GM21360 (cell line): ENCODE results near the gene YY1.
"Not testable (repeated sequence)": the region's sequence is repeated elsewhere in the genome, so short reads cannot be mapped to it uniquely, and the experiment has no call there.

Experiments used
- ATAC-seq: cut with Tn5 transposase; IDR thresholded peaks from one replicate; pipeline ENCODE4 v1.9.1; 2021; ENCODE audit warnings: mild to moderate bottlenecking, moderate library complexity; ENCODE audit not compliant: unreplicated experiment

The YY1 gene

GRCh38 chr14:100213587-100213955 lies 25.4 kb upstream of the YY1 start:
- no peak for ATAC-seq

DNA sequence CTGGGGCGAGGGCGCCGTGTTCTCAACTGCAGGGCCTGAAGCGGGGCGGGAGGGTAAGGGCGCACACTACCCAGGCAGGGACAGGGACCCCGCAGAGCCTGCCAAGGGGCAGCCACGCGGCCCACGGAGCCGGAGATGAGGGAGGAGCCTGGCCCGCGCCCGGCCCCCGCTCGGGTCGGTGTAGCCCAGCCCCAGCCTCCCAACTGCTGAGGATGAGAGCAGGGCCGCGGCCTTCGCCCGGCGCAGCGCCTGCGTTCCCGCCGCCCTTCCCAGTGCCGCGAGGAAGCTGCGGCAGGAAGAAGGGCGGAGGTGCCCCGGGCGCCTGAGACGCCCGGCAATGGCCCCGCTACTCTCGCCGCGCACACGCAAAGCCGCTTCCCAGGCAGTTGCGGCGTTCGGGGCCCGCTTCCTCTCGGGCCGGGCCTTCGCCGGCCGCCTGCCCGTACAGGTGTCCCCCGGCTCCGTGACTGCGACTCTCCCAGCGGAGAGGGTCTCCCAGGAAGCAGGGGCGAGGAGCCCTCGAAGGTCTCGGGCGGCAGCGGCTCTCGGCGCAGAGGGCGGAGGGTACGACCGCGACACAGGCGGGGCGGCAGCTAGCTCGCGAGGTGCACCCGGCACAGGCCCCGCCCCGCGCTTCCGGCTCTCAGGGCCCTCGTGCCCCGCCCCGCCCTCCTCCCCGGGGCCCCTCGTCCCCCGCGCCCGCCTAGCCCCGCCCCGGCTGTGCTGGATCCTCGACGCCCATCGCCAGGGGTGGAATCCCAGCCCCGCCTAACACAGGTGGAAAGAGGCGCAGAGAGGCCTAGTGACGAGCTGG lies 24.8 kb upstream of the YY1 start:
- ATAC-seq, result peak; percentile 91

GRCh38 chr14:100214770-100215083 lies 24.2 kb upstream of the YY1 start:
- ATAC-seq, result no peak

DNA sequence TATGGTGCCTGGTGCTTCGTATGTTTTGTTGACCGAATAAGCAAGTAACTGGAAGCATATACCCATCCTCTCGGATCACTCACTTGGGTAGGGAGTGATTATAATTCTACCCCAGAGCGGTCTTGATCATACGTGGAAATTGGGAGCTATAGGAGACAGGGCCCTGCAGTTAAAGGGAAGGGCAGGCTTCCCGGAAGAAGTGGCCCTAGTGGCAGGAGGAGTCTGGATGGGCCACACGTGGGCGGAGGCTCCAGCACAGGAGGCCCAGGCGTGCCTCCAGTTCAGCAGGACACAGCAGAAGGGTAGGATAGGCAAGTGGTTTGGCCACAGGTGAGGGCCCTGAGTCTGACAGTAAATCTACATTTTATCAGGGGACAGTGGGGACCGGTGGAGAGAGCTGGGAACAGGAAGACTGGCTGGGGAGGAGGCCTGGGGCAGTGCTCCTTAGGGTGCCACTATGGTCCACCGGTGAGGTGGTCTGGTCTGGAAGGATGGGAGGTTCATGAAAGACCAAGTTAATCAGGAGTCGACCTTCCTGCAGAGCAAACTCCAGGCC lies 23.5 kb upstream of the YY1 start:
- ATAC-seq, result no peak

DNA sequence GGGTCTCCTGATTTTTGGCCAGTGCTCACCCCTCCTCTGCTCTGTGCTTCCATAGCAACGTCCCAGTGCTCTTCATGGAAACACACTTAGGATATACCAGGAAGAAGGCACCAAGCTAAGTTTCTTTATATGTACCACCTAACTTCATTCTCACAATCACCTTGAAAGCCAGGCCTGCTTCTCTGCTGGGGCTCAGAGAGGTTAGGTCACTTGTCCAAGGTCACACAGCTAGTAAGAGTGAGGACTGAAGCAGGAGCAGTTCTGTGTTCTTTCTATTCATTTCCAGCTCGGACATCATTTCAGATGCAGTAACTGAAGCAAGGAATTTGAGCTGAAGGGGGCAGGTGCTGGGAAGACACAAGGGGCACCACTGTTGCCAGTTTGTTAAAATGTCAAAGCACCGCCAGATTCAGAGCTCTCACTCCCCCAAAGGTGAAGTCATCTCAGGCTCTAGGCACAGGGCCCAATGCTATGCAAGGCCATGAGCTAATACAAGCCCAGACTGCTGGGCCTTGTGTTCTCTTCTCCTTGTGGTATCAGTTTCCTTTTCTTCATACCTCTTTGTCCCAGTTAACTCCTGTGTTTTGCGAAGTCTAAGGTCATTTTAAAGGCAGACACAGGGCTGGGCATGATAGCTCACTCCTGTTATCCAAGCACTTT lies 19.7 kb upstream of the YY1 start:
- ATAC-seq, result no peak

- peak; percentile 89 for ATAC-seq
Observed at GRCh38 chr14:100221533-100222223, 17.3 kb upstream of the YY1 start.

GRCh38 chr14:100222224-100223093 lies 16.5 kb upstream of the YY1 start:
- peak; percentile 3 for ATAC-seq

GRCh38 chr14:100223332-100224201 lies 15.4 kb upstream of the YY1 start:
- no peak for ATAC-seq

GRCh38 chr14:100224229-100224866 lies 14.6 kb upstream of the YY1 start:
- ATAC-seq, result no peak

DNA sequence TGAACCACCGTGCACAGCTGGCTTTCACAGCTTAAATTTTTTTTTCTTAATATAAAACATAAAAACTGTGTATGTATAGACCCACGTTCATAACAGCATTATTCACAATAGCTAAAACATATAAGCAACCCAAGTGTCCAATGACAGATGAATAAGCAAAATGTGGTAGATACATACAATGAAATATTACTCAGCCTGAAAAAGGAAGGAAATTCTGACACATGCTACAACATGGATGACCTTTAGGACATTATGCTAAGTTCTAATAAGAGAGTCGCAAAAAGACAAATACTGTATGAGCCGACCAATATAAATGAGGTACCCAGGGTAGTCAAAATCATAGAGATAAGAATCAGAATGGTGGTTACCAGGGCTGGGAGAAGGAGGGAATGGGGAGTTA lies 13.8 kb upstream of the YY1 start:
- no peak for ATAC-seq

- no peak for ATAC-seq
Observed at GRCh38 chr14:100230361-100230760, 8.6 kb upstream of the YY1 start.

GRCh38 chr14:100234511-100234910 lies 4.4 kb upstream of the YY1 start:
- ATAC-seq, result no peak

GRCh38 chr14:100236271-100236818 lies 2.6 kb upstream of the YY1 start:
- not testable (repeated sequence) for ATAC-seq

- no peak for ATAC-seq
Observed at GRCh38 chr14:100236881-100237280, 2.1 kb upstream of the YY1 start.

DNA sequence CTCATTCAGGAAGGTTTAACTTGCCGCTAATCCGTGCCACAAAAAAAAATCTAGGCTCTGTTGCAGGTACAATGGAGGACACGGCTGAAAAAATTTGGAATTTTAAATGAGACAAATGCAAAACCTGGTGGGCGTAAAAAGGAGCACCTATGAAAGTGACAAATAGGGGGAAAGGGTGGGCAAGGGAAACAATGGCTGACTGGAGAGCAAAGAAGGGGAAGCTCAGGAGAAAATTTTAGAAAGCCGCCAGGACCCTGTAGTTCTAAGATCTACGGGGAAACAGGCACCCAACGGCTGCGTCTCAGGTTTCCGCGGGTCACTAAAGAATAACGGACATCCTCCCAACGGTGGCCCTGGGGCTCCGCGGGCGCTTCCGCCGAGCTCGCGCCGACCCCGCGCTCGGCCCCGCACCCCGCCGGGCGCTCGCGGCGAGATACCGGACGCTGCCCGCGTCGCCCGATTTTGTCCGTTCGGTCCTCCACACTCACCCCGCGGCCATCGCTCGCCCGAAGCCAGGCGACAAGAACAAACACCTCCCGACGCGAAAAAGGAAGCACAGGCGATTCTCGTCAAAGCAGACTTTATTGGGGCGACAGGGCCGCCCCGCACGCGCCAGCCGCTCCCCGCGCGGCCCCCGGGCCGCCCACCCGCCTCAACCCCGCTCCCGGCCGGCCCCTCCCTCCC lies 1.1 kb upstream of the YY1 start:
- no peak for ATAC-seq

- ATAC-seq, result no peak
Observed at GRCh38 chr14:100239211-100239839, 381 bp downstream of the YY1 start.

DNA sequence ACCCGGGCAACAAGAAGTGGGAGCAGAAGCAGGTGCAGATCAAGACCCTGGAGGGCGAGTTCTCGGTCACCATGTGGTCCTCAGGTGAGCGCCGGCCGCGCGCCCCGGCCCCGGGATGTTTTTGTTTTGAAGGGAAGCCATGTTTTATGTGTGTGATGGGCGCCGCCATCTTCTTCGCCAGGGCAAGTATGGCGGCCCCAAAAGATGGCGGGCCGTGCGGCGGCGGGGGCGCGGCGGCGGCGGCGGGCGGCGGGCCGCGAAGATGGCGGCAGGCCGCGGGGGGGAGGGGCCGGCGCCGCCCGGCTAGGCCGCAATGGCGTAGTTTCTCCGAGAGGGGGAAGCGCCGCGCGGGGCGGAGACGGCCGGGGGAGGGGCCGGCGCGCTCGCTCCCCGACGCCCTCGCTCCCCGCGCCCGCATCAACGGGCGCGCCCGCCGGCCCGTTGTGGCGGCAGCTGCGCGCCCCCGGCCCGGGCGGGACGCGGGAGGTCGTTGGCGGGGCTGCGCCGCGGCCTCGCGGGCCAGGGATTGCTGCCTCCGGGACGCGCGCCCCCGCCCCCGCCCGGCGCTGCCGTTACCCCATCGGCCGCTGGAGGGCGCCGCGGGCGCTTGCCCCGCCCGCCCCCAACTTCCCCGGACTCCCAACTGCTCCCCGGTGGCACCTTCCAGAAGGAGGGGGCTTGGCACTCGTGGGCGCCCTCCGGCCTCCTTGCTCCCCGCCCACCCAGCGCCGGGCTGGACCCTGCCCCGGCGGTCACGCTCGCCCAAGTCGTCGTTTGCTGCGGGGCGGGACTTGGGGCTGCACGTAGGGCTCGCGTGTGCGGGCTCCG lies 1.1 kb downstream of the YY1 start:
- peak; percentile 34 for ATAC-seq
